GM19238 (cell line): ENCODE results near the gene KCNQ1.

Experiments used
- DNase-seq: peaks from one replicate; pipeline ENCODE4 v3.0.0; 2011; ENCODE audit warnings: low spot score; ENCODE audit not compliant: insufficient read length

The KCNQ1 gene

DNA sequence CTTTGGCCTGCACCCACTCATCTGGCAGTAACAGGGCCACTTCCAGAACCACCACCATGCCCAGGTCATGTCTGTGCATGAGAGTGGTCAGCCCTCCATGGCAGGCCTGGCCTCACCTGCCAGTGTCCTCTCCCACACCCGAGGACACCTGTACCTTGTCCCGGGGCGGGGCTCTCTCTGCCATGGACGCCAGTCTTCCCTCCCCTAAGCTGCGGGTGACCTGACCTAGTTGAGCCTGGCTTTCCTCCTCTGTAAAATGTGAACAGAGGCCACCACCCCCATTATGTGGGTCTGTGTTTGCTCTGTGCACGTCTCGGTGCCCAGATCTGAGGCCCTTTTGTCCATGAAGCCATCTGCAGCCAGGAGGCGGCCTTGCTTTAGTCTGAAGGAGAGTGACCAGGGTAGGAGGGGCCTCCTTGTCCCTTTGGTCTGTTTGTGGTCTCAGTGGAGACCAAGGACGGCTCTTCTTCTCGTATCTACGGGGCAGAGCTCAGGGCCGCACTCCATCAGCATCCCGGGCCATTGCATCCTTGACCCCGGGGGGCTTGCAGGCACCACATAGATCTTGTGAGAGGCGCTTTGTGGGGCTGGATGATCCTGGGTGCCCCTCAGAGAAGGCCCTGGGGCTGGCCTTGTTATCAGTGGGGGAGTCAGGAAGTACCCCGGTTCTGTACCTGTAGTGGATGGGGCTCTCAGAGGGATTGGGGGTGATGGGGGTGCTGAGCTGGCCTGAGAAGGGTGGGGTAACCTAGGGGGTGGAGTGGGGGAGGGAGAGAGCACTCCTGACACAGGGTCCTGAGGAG is 121.6 kb downstream of the KCNQ1 start:
- DNase-seq: no peak

DNA sequence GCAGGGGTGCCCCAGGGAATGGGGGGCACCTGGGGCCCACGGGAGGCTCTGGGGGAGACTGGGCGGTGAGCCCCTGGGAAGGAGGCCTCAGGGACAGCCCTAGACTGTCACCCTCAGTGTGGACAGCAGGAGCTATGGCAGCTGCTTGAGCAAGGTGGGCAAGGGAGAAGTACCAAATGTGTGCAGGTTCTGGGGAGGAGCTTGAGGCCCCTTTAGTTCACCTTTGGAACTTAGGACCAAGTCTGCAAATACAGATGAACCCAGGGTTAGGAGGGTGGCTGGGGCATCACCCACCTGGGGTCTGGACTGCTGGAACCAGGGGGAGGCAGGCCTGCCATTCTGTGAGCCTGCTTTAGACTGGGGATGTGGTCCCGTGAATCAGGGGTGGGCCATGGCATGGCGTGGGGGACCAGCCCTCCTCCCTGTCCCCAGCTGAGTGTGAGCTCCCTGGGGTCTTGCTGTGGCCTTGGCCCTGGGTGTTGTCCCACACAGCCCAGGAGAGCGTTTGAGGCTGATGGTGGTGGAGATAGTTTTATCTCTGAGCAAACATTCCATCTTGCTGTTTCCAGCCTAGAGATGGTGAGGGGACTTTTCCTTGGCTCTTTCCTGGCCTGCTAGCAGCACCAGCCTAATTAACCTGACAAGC is 122.3 kb downstream of the KCNQ1 start:
- no peak for DNase-seq

DNA sequence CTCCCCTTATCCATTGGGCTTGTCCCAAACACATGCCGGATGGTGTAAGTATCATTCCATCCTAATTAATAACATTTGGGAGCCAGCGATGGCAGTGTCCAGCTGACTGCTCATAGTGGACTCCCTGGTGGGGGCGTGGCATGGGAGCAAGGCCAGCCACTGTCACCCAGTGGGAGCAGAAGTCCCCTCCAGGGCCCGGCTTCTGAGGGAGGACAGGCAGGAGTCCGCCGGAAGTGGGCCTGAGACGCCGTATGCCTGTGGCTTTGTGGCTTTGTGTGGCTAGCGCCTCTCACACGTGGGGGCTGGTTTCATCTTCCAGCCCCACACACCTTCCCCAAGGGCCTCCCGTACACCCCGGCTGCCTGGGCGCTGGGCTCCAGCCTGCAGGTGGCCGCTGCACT is 124.5 kb downstream of the KCNQ1 start:
- DNase-seq: no peak

DNA sequence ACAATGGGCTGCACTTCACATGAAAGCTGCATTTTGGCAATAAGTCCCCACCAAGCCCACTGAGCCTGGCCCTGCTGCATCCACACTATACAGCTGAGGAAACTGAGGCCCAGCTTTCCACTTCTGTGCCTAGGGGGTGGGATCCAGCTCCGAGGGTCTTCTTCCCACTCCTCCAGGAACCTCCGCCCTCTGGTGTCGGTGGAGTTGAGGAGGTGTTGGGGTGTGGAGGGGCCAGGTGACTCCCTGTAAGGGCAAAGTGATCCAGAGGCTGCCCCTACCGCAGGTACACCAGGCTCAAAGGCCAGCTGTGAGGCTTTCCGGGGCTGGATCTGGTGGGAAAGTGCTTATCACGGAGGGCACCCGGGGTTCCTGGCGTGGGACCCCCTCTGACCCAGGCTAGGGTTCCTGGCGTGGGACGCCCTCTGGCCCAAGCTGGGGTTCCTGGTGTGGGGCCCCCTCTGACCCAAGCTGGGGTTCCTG is 125.0 kb downstream of the KCNQ1 start:
- no peak for DNase-seq

DNA sequence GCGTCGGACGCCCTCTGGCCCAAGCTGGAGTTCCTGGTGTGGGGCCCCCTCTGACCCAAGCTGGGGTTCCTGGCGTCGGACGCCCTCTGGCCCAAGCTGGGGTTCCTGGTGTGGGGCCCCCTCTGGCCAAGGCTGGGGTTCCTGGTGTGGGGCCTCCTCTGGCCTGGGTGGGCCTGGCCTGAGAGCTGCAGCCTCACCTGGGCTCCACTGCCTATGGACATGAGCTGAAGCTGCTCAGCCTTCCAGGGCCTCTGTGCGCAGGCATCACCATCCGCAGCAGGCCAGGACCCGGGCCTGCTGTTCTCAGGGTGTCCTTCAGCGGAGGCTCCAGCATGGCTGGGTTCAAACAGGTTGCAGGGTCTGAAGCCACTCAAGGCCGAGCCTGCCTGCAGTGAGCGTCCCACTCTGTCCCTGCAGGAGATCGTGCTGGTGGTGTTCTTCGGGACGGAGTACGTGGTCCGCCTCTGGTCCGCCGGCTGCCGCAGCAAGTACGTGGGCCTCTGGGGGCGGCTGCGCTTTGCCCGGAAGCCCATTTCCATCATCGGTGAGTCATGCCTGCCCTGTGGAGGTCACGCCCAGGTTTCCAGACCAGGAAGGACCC is 125.5 kb downstream of the KCNQ1 start:
- DNase-seq: no peak

DNA sequence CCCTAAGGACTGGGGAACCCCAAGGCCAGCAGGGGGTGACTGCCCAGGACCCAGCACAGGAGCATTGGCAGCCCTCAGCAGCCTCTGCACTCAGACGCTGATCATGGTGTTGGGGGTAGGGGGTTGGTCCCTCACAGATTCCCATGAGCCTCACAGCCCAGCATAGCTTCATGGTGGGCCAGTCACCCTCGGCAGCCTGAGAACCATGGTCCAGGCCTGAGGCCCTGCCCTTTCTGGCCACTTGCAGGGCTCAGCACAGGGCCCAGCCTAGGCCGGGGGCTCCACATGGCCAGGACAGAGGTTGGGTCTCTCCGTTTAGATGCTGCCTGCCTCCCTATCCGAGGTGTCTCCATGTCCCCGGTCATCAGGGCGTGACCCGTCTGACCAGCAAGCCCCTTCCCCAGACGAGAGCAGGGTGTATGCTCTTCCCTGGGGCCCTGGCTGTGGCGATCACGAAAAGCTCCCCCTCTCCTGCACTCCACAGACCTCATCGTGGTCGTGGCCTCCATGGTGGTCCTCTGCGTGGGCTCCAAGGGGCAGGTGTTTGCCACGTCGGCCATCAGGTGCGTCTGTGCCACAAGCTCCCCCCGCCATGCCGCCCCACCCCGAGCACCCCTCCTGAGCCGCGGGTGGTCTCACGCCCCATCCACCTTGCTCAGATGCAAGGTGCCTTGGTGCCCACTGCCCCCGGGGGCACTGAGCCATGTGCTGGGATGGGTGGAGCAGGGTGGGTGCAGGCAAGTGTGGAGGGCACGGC is 126.2 kb downstream of the KCNQ1 start:
- DNase-seq: no peak

DNA sequence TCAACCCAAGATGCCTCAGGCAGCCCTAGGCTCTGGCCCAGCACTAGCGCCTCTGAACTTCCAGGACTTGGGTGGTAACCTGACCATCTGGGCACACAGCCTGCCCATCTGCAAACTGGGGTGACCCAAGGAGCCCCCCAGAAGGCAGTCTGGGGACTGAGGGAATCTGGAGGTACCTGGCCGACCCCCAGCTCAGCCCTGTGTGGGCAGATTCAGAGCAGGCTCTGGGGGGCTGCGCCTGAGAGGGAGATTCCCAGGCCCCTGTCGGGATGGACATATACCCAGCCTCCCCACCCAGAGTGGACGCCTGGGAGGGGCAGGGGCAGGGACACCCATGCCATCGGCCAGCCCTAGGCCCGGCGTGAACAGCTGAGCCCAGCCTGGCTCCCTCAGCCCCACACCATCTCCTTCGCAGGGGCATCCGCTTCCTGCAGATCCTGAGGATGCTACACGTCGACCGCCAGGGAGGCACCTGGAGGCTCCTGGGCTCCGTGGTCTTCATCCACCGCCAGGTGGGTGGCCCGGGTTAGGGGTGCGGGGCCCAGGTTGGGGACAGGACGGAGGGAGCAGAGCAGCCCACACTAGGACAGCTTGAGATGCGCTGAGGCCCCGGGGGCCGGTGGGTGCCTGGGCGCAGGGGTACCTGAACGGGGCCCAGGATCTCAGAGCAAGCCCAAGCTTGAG is 126.9 kb downstream of the KCNQ1 start:
- no peak for DNase-seq

DNA sequence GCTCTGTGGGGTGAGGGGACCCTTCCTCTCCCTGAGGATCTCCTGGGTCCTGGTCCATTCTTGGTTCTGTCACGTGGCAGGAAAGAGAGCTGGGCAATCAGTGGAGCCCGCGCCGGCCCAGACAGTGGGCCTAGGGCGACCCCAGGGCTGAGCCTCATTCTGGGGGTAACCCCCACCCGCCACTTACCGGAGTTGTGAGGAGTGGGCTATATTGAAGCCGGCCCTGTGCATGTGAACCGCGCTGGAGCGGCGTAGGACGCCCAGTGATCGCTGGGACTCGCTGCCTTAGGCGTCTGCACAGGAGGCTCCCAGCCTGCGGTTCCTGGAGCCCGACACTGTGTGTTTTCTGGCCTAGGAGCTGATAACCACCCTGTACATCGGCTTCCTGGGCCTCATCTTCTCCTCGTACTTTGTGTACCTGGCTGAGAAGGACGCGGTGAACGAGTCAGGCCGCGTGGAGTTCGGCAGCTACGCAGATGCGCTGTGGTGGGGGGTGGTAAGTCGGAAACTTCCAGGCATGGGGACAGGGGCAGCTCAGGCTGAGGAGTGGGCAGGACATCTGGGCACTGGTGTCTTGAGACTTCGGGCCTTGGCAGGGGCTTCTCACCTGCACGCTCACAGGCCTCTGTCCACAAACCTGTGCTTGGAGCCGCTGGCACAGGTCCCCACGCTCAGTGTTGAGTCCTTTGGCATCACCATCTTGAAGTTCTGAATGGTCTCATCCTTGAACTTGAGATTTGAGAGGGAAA is 127.9 kb downstream of the KCNQ1 start:
- no peak for DNase-seq

DNA sequence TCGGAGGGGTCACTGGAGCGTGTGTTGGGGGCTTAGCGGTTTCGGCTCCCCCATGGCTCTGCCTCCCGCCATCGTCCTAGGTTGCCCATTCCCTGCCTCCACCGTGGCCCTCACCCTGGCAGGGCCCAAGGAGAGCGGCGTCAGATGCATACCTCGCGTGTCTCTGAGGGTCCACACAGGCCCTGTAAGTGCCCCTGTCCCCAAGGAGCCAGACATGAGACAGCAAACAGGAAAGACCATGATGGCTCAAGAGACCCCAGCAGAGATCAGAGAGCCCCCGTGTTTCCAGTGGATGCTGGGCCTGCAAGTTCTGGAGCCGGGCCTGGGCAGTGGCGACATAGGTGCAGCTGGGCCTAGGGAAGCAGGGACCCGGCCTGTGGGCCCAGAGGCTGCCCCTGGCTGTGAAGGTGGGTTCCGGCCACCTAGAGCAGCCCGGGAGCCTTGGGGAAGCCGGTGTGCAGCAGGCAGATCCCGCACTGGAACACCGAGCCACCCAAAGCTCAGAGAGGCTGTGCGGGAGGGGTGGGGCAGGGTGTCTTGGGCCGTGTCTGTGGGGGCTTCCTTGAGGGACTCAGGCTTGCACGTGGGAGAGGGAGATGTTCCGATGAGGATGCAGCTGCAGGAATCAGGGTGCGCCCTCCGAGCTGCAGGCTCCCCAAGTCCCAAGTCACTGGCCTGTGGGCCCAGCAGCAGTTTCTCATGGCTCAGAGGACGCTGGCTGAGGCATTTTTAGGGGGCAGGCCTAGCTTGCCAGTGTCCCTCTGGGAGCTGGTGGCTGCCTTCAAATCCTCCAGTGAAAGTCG is 128.6 kb downstream of the KCNQ1 start:
- DNase-seq: no peak

DNA sequence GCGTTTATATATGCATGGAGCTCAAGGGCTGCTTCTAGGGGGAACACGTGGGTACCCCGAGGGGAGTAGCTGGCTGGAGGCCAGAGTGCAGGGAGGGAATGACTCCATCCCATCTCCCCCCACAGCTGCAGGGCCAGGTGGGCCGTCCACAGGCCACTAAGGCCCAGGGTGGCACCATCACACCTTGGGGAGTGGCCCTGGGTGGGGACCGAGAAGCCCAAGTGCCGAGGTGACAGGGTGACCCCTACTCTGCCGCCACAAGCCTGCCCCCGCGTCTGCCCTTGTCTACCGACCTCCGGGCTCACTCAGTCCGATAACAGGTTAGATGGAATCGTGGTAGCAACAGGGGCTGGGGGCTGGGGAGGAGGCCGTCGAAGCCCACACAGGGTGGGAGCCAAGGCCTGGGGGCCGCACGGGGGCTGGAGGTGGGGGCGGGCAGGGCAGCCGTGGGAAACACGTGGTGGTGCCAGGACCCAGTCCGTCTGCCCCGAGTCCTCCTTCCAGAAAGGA is 129.3 kb downstream of the KCNQ1 start:
- DNase-seq: no peak

DNA sequence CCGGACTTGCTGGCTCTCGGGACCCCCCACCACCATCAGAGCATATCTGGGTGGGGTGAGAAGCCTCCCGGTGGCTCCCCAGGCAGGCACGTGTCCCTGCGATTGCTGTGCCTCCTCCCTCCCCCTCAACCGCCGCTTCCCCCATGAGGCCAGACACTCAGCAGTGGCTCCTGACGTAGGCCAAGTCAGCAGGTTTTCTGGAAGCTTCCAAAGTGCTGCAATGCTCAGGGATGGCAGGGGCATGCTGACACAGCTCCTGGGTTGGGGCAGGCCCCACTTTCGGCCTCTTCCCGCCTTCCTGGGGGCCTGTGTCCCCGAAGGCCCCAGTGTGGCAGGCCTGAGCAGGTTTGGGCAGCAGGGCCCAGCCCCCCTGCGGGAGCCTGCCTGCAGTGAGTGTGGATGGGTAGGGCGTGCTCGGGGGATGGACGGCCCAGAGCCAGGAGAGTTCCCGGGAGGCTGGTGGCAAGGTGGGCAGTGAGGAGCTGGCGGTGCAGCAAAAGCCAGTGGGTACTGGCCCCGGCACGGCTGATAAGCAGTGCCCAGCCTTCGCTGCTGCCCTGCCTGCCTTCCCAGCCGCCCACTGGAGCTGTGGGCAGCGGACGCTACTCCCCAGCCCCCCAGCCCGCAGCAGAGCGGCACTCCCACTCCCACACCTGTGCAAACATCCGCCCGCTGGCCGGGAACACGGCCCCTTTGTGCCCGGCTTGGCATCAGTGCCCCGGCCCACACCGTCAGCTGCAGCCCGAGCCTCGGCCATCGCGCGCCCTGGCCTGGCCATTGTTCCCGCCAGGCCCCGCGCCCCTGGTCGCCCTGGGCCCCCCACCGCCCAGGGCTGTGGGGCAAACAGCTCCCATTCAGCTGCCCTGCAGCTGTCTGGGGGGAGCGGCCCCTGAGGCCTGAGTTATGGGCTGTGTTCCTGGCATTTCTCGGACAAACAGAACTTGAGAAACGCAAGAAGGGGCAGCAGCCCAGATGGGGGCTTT is 130.0 kb downstream of the KCNQ1 start:
- no peak for DNase-seq

DNA sequence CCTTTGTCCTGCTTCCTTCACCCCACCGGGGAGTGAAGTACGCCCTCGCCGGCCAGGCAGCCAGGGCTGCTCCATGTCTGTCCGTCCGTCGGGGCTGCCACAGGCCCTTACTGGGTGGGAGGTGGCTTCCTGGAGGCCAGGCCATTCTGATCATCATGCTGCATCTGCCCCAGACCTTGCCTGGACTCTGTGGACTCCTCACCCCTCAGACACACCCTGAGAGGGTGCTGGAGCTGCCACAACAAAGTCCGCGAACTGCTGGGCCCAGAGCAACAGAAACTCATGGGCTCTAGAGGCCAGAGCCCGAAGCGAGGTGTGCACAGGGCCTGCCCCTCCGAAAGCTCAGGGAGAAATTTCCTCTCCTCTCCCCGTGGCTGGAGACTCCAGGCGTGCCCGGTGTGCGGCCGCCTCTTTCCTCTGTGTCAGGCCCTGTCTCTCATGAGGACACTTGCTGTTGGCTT is 130.8 kb downstream of the KCNQ1 start:
- no peak for DNase-seq

DNA sequence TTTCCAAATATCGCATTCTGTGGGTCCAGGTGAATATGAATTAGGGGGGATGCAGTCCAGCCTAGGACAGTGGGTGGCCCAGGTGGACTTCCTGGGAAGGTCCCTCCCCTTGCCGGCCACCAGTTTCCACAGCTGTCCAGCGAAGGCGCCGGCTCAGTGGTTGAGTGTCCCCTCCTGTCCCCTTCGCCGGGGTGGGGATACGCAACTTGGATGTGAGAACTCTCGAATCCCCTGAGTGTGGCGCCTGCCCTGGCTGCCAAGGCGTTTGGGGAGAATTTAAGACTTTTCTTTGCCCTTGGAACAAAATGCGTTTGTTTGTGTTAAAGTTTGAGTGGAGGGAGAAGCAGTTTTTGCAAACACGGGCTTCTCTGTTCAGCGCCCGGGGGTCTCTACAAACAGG is 131.3 kb downstream of the KCNQ1 start:
- DNase-seq: no peak

DNA sequence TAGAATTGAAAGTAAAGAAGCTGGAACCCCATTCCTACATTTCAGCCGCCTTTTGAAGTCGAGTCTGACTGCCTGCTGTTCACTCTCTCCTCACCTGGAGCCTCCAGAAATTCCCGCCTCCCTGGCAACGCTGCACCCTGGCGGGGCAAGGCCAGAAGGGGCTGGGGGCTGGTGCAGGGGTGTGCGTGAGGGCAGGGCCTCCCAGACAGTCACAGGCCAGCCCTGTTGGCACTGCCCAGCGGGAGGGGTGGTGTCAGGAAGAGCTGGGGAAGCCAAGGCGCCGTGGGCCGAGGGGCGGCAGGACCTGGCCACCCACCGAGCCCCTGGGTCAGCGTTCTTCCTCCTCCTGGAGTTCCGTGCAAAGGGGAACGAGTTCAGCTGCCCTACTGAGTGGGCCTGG is 131.7 kb downstream of the KCNQ1 start:
- DNase-seq: no peak

DNA sequence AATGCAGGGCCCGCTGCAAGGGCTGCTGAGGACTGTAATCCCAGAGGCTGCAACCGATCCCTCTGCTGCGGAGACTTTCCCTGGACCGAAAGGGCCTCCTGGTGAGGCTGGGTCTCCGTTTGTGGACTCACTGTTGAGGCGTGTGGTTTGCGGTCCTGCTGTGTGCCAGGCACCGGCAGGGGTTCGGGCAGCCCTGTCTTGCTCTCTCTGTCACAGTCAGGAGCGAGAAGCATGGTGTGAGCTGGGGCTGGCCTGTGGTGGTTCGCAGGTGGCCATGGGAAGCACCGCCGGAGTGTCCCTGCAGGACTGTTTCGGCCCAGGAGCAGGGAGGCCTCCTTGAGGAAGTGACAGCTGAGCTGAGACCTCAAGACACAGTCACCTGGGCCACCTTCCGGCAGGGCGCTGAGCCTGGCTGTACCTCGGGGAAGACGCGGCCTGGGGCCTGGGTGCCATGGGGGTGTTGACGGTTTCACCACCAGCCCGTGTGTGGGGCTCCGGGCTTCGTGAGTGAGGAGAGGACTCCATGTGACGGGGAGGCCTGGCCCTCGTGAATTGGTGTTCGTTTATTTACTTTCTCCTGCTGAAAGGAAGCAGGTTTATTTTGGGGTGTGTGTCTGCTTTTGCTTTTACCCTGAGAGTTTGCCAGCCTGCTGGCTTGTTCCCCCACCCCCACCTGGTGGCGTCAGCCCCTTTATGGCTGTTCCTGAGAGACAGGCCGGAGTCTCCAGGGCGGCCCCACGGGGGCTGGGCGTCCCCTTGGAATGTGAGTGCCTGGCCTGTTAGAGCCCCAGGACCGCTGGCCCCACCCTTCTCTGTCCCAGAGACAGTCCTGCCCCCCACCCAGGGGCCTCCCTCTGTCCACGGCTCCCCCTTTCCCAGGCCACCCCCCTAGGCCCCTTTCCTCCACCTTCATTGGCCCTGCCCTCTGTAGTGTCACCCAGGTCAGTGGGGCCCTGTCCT is 132.5 kb downstream of the KCNQ1 start:
- DNase-seq: no peak

DNA sequence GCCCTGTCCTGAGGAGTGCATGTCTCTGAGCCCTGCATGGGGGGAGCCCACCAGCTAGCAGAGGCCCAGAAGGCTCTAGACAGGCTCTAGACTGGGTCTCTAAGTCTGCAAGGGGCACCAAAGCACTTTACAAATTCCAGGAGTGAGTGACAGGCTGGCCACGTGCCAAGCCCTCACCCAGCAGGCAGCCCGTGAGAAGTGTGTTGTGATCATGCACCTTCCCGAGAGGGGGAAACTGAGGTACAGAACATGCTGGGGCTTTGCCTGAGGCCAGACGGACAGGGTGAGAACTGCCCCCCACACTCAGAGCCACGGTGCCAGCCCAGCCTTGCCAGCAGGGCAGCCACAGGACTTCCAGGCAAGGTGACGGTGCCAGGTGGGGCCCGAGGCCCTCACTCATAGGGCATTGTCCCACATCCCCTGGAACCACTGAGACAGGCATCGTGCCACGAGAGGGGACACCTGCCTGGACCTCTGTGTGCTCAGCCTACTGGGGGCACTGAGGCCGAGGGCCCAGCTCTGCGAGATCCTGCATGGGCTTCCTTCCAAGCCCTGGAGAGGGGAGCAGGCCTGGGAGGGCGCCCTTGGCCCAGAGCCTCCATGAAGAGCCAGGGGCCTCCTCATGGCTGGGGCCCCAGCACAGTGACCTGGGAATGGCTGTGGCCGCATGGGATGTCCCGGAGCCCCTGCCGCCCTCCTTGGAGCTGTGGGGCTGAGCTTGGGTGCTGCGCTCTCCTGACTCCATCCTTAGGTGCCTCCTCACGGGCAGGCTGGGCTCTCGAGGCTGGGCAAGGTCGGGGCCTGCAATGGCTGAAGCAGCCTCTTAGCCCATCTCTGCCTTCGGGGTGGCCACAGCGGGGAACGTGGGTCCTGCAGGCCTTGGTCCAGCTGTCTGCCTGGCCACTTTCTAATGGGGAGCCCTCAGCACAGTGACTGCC is 133.5 kb downstream of the KCNQ1 start:
- no peak for DNase-seq
